ENCODE measurements around the gene OR8B4. TPM values are rescaled to one million over a fixed set of nuclear protein-coding genes. Genes with fewer than 3 reads are reported as not detected.
"Not testable (repeated sequence)": the region's sequence is repeated elsewhere in the genome, so short reads cannot be mapped to it uniquely, and the experiment has no call there.

Gene OR8B4
- total RNA-seq, 1 experiment from 2014 or later, result not detected

DNA sequence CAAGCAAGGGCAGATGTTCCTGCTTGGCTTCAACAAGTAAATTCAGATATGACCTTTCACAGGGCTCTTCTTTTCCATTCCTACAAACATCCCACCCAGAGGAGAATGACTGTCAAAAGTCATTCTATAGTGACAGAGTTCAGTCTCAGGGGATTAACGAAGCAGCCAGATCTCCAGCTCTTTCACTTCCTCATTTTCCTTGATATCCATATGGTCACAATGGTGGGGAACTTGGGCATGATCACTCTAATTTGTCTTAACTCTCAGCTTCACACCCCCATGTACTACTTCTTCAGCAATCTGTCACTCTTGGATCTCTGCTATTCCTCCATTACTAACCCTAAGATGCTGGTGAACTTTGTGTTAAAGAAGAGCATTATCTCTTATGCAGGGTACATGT is 35.8 kb upstream of the OR8B4 start:
- Histone ChIP-seq H3K79me2 (ENCODE audit: low read length) (no peaks in the 10 kb centered on the region), H3K36me3 (ENCODE audit: insufficient read depth, low read length) (no peaks in the 10 kb centered on the region), H2AFZ (ENCODE audit: low read length) (no peak overlapping the region), H3K4me2 (ENCODE audit: low read depth, low read length, poor library complexity, severe bottlenecking) (no peak overlapping the region), H3K27ac (ENCODE audit: low read length) (no peak overlapping the region), H3K9me2 (replicated peaks; ENCODE audit: insufficient read depth, low read length) (no peaks in the 10 kb centered on the region), H3K9me3 (ENCODE audit: low read length) (no peaks in the 10 kb centered on the region), H3K4me1 (ENCODE audit: low read length) (no peaks in the 10 kb centered on the region), H4K20me1 (ENCODE audit: insufficient read depth, low read depth, low read length) (no peaks in the 10 kb centered on the region), H3K4me3 (ENCODE audit: low read length) (no peak overlapping the region), H3K27me3 (ENCODE audit: low read length) (no peaks in the 10 kb centered on the region), H3K9ac (ENCODE audit: low read length) (no peak overlapping the region)
- DNase-seq, result no peak

DNA sequence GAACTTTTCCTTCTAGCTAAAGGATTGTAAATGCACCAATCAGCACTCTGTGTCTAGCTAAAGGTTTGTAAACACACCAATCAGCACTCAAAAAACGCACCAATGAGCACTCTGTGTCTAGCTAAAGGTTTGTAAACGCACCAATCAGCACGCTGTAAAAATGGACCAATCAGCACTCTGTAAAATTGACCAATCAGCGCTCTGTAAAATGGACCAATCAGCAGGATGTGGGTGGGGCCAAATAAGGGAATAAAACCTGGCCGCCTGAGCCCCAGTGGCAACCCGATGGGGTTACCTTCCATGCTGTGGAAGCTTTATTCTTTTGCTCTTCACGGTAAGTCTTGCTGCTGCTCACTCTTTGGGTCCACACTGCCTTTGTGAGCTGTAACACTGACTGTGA is 34.7 kb upstream of the OR8B4 start:
- H3K27me3 ChIP-seq (ENCODE audit: low read length); H3K9me2 ChIP-seq (replicated peaks; ENCODE audit: insufficient read depth, low read length); H3K27ac ChIP-seq (ENCODE audit: low read length); H3K36me3 ChIP-seq (ENCODE audit: insufficient read depth, low read length); H4K20me1 ChIP-seq (ENCODE audit: insufficient read depth, low read depth, low read length); H3K4me2 ChIP-seq (ENCODE audit: low read depth, low read length, poor library complexity, severe bottlenecking); H3K9me3 ChIP-seq (ENCODE audit: low read length); H2AFZ ChIP-seq (ENCODE audit: low read length); H3K9ac ChIP-seq (ENCODE audit: low read length); H3K4me1 ChIP-seq (ENCODE audit: low read length); H3K4me3 ChIP-seq (ENCODE audit: low read length); H3K79me2 ChIP-seq (ENCODE audit: low read length); DNase-seq: not testable (repeated sequence)

DNA sequence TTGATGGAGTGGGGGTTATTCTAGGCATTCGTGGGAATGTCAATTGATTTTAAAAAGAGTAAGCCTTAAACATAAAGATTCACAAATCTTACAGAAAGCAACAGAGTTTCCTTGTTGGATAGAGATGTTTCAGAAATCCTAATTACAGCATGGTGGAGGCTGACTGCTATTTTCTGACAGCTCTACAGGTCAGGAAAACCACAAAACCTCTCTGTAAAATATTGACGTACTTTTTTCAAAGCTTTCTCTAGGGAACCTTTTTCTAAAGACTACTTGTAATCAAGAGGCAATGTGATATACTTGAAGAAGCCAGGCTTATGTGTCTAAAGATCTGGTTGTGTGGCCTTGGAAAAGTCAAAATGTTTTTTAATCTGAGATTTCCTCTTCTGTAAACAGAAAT is 29.9 kb upstream of the OR8B4 start:
- Histone ChIP-seq H3K9me3 (ENCODE audit: low read length) (no peaks in the 10 kb centered on the region), H4K20me1 (ENCODE audit: insufficient read depth, low read depth, low read length) (no peaks in the 10 kb centered on the region), H3K36me3 (ENCODE audit: insufficient read depth, low read length) (no peaks in the 10 kb centered on the region), H2AFZ (ENCODE audit: low read length) (no peak overlapping the region), H3K4me1 (ENCODE audit: low read length) (no peaks in the 10 kb centered on the region), H3K9ac (ENCODE audit: low read length) (no peak overlapping the region), H3K27me3 (ENCODE audit: low read length) (no peaks in the 10 kb centered on the region), H3K4me2 (ENCODE audit: low read depth, low read length, poor library complexity, severe bottlenecking) (no peak overlapping the region), H3K9me2 (replicated peaks; ENCODE audit: insufficient read depth, low read length) (no peaks in the 10 kb centered on the region), H3K27ac (ENCODE audit: low read length) (no peak overlapping the region), H3K4me3 (ENCODE audit: low read length) (no peak overlapping the region), H3K79me2 (ENCODE audit: low read length) (no peaks in the 10 kb centered on the region)
- DNase-seq, result no peak

DNA sequence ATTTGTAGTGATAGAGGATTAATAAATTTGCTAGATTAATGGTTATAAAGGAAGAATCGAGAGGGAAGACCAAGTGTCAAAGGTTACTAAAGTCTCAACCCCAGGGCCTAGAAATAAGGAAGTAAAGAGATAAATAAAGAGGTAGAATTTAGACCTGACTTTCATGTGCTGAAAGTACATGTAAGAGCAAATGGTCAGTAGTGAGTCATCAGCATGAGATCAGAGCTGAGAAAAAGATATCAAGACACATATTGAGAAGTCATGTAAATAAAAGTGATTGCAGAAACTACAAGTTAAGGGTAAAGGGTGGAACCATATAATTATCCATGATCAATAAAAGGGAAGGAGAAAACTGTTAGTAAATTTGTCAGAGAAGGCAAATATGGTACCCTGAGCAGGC is 22.2 kb upstream of the OR8B4 start:
- Histone ChIP-seq H3K4me2 (ENCODE audit: low read depth, low read length, poor library complexity, severe bottlenecking) (no peak overlapping the region), H3K27ac (ENCODE audit: low read length) (no peak overlapping the region), H3K9ac (ENCODE audit: low read length) (no peak overlapping the region), H3K4me3 (ENCODE audit: low read length) (no peak overlapping the region), H3K4me1 (ENCODE audit: low read length) (no peaks in the 10 kb centered on the region), H3K9me3 (ENCODE audit: low read length) (no peaks in the 10 kb centered on the region), H3K9me2 (replicated peaks; ENCODE audit: insufficient read depth, low read length) (no peaks in the 10 kb centered on the region), H4K20me1 (ENCODE audit: insufficient read depth, low read depth, low read length) (no peaks in the 10 kb centered on the region), H3K79me2 (ENCODE audit: low read length) (no peaks in the 10 kb centered on the region), H3K36me3 (ENCODE audit: insufficient read depth, low read length) (no peaks in the 10 kb centered on the region), H2AFZ (ENCODE audit: low read length) (no peak overlapping the region), H3K27me3 (ENCODE audit: low read length) (no peaks in the 10 kb centered on the region)
- DNase-seq, result no peak

DNA sequence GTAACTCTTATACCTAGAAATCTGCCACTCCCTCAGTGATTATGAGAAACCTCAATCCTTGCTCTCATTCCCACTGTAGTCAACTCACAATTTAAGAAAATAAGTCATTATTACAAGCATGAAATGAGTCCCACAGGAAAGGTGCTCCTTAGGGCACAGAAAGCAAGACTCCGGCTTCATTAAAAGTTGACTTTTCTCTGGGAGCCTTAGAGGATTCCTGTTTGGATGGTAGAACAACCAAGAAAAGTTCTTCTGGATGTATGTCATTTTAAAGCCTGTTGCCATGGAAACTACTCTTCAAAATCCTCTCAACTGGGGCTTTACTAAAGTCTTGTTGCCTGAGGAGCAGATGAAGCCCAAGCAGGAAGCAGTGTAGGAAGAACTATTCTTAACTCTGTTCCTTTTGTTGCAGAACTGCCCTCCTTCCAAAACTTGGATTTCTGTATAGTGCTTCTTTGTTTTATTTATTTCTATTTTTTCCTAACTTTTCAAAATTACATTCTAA is 21.0 kb upstream of the OR8B4 start, which contains the start of gene OR8B8:
Gene OR8B8, minus strand, starts transcription at position 51 of the 505 bp plus-strand sequence. CDS start 4,611 bp downstream, outside the sequence.
- H3K9ac ChIP-seq (ENCODE audit: low read length), result no peak within 1 kb of the TSS
- H3K4me1 ChIP-seq (ENCODE audit: low read length), result no peaks in the 10 kb centered on the region
- DNase-seq, result no peak
- no peaks in the 10 kb centered on the region for H3K27me3 ChIP-seq (ENCODE audit: low read length)
- no peak within 1 kb of the TSS for H3K4me2 ChIP-seq (ENCODE audit: low read depth, low read length, poor library complexity, severe bottlenecking)
- no peaks in the 10 kb centered on the region for H3K79me2 ChIP-seq (ENCODE audit: low read length)
- no peaks in the 10 kb centered on the region for H3K9me3 ChIP-seq (ENCODE audit: low read length)
- no peak within 1 kb of the TSS for H3K4me3 ChIP-seq (ENCODE audit: low read length)
- no peak within 1 kb of the TSS for H2AFZ ChIP-seq (ENCODE audit: low read length)
- no peaks in the 10 kb centered on the region for H3K36me3 ChIP-seq (ENCODE audit: insufficient read depth, low read length)
- H4K20me1 ChIP-seq (ENCODE audit: insufficient read depth, low read depth, low read length), result no peaks in the 10 kb centered on the region
- H3K27ac ChIP-seq (ENCODE audit: low read length), result no peak within 1 kb of the TSS
- no peaks in the 10 kb centered on the region for H3K9me2 ChIP-seq (replicated peaks; ENCODE audit: insufficient read depth, low read length)

DNA sequence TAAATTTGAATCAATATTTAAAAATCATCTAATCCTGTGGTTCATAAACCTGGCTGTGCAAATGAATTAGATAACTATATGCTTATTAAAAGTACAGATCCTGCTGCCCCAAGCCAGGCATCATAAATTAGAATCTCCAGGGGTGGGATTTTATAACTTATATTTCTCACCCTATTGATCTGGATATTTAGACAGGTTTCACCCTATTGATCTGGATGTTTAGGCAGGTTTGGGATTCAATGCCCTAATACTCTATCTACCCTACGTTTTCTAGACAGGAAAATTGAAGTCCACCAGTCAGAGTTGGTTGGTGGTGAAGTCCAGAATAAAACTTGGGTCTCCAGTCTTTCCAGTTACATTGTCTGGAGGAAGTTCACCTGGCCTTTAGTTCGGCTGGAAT is 18.2 kb upstream of the OR8B4 start:
- no peak overlapping the region for H2AFZ ChIP-seq (ENCODE audit: low read length)
- H3K9me2 ChIP-seq (replicated peaks; ENCODE audit: insufficient read depth, low read length), result no peaks in the 10 kb centered on the region
- H3K4me1 ChIP-seq (ENCODE audit: low read length), result no peaks in the 10 kb centered on the region
- no peak for DNase-seq
- H4K20me1 ChIP-seq (ENCODE audit: insufficient read depth, low read depth, low read length), result no peaks in the 10 kb centered on the region
- no peaks in the 10 kb centered on the region for H3K9me3 ChIP-seq (ENCODE audit: low read length)
- no peaks in the 10 kb centered on the region for H3K27me3 ChIP-seq (ENCODE audit: low read length)
- no peak overlapping the region for H3K9ac ChIP-seq (ENCODE audit: low read length)
- H3K4me3 ChIP-seq (ENCODE audit: low read length), result no peak overlapping the region
- no peak overlapping the region for H3K27ac ChIP-seq (ENCODE audit: low read length)
- no peak overlapping the region for H3K4me2 ChIP-seq (ENCODE audit: low read depth, low read length, poor library complexity, severe bottlenecking)
- H3K36me3 ChIP-seq (ENCODE audit: insufficient read depth, low read length), result no peaks in the 10 kb centered on the region
- no peaks in the 10 kb centered on the region for H3K79me2 ChIP-seq (ENCODE audit: low read length)

DNA sequence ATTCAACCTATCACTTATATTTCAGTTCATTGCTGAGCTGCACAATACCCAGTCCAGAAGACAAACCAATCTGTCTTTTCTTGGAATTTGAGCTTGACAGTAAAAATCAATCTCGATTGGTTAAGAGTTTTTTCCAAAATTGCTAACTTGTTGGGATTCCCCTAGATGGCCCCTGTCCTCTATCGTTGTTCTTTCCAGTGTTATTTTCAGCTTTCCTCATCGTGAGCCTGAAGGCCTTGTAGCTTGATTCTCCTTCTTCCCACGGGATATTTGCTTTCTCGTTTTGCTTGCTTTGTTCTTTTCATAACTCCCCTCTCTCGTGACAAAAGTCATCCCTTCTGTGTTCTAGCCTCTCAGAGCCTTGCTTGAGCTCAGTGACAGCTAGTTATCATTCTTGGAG is 17.8 kb upstream of the OR8B4 start:
- Histone ChIP-seq H3K27ac (ENCODE audit: low read length) (no peak overlapping the region), H3K9me3 (ENCODE audit: low read length) (no peaks in the 10 kb centered on the region), H3K4me2 (ENCODE audit: low read depth, low read length, poor library complexity, severe bottlenecking) (no peak overlapping the region), H3K36me3 (ENCODE audit: insufficient read depth, low read length) (no peaks in the 10 kb centered on the region), H3K9ac (ENCODE audit: low read length) (no peak overlapping the region), H4K20me1 (ENCODE audit: insufficient read depth, low read depth, low read length) (no peaks in the 10 kb centered on the region), H3K4me3 (ENCODE audit: low read length) (no peak overlapping the region), H2AFZ (ENCODE audit: low read length) (no peak overlapping the region), H3K4me1 (ENCODE audit: low read length) (no peaks in the 10 kb centered on the region), H3K27me3 (ENCODE audit: low read length) (no peaks in the 10 kb centered on the region), H3K79me2 (ENCODE audit: low read length) (no peaks in the 10 kb centered on the region), H3K9me2 (replicated peaks; ENCODE audit: insufficient read depth, low read length) (no peaks in the 10 kb centered on the region)
- DNase-seq, result no peak

DNA sequence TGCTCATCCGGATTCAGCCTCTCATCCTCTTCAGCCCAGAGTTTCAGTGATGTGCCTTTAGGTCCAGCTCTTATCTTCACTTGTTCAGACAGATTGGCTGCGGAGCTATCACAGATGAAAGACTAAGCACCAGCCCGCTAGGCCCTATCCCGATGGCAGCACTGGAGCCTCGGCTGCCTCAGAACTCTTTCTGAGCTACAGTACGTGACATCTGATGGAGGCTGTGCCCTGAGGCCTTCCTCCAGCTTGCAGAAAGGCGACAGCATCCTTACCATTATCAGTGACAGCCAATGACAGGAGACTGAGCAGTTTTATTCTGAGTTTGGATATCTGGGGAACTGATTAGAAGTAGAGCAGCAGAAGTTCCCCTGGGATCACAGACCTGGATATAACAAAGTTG is 16.8 kb upstream of the OR8B4 start:
- no peak overlapping the region for H3K4me2 ChIP-seq (ENCODE audit: low read depth, low read length, poor library complexity, severe bottlenecking)
- DNase-seq, result no peak
- H3K4me3 ChIP-seq (ENCODE audit: low read length), result no peak overlapping the region
- H3K4me1 ChIP-seq (ENCODE audit: low read length), result no peaks in the 10 kb centered on the region
- no peaks in the 10 kb centered on the region for H3K27me3 ChIP-seq (ENCODE audit: low read length)
- no peaks in the 10 kb centered on the region for H3K9me2 ChIP-seq (replicated peaks; ENCODE audit: insufficient read depth, low read length)
- no peaks in the 10 kb centered on the region for H3K36me3 ChIP-seq (ENCODE audit: insufficient read depth, low read length)
- H3K27ac ChIP-seq (ENCODE audit: low read length), result no peak overlapping the region
- no peaks in the 10 kb centered on the region for H4K20me1 ChIP-seq (ENCODE audit: insufficient read depth, low read depth, low read length)
- H3K79me2 ChIP-seq (ENCODE audit: low read length), result no peaks in the 10 kb centered on the region
- no peak overlapping the region for H3K9ac ChIP-seq (ENCODE audit: low read length)
- H2AFZ ChIP-seq (ENCODE audit: low read length), result no peak overlapping the region
- H3K9me3 ChIP-seq (ENCODE audit: low read length), result no peaks in the 10 kb centered on the region

DNA sequence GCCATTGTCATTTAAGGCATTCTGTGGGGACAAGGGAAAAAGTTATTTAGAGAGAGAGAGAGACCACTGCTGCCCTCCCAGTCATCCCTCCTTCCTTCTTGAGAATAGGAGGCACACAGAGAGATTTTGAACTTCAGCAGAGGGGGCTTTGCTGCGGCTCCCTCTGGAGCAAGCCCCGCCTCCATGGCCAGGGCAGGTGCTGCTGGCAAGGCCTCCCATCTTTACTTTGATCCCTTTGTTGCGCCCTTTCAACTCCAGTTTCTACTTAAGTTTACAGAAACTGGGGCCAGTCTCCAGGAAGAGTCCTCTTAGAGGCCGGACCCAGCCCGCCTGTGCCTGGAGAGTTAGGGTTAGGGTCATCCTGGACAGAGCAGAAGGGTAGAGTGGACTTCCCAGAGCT is 16.4 kb upstream of the OR8B4 start:
- no peak for DNase-seq
- Histone ChIP-seq H3K9me3 (ENCODE audit: low read length) (no peaks in the 10 kb centered on the region), H3K36me3 (ENCODE audit: insufficient read depth, low read length) (no peaks in the 10 kb centered on the region), H4K20me1 (ENCODE audit: insufficient read depth, low read depth, low read length) (no peaks in the 10 kb centered on the region), H3K9me2 (replicated peaks; ENCODE audit: insufficient read depth, low read length) (no peaks in the 10 kb centered on the region), H2AFZ (ENCODE audit: low read length) (no peak overlapping the region), H3K4me1 (ENCODE audit: low read length) (no peaks in the 10 kb centered on the region), H3K27ac (ENCODE audit: low read length) (no peak overlapping the region), H3K79me2 (ENCODE audit: low read length) (no peaks in the 10 kb centered on the region), H3K27me3 (ENCODE audit: low read length) (no peaks in the 10 kb centered on the region), H3K9ac (ENCODE audit: low read length) (no peak overlapping the region), H3K4me3 (ENCODE audit: low read length) (no peak overlapping the region), H3K4me2 (ENCODE audit: low read depth, low read length, poor library complexity, severe bottlenecking) (no peak overlapping the region)

All from Karpas-422 (cell line).